Lower leg skin (tissue), 3 donors: ENCODE measurements around the gene ZNF512.

Experiments used
- POLR2A ChIP-seq, 2 donors: fragments of 450-650 bp; IDR thresholded peaks; one replicate each; pipeline ENCODE4 v1.6.1; 2016 to 2017; ENCODE audit warnings: antibody characterized with exemption in 2 of 2, mild to moderate bottlenecking in 1 of 2, moderate library complexity in 1 of 2
- TF ChIP-seq, protein P1 (sequence below), 3 donors: fragments of 450-650 bp; IDR thresholded peaks; one replicate each; pipeline ENCODE4 v1.5.1; 2016; ENCODE audit warnings: antibody characterized with exemption in 3 of 3, mild to moderate bottlenecking in 3 of 3, moderate library complexity in 2 of 3

DNA sequence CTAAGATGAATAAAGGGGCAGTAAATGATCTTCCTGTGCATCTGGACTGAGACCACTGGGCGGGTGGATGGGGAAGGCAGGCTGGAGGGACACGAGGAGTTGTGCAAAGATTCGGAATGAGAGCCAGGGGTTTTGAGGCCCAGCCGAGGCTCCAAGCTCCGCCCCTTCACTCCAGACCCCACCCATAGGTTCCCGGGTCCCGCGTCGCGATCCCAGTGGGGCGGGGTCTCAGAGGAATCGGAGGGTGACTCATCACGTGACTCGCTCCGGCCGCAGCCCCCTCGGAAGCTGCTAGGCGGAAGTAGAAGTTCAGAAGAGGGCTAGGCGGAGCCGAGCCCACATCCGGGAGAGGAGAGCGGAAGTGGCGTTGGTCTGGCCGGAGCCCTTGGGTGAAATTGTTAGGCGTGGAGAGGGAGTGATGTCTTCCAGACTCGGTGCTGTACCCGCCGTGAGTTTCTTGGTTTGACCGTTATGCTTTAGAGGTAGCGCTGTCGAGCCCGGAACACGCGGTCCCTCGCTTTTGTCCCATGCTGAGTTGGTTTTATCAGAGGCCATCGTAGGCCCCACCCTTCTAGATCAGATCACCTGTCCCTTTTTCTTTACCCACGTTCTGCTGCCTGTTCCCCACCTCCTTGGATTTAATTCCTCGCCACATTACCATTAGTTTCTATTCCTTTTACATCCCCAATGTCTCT is at the start of gene ZNF512:
- no peak for TF ChIP-seq POLR2A (IDR thresholded peaks at IDR 0.05)
- TF ChIP-seq, protein P1, sequence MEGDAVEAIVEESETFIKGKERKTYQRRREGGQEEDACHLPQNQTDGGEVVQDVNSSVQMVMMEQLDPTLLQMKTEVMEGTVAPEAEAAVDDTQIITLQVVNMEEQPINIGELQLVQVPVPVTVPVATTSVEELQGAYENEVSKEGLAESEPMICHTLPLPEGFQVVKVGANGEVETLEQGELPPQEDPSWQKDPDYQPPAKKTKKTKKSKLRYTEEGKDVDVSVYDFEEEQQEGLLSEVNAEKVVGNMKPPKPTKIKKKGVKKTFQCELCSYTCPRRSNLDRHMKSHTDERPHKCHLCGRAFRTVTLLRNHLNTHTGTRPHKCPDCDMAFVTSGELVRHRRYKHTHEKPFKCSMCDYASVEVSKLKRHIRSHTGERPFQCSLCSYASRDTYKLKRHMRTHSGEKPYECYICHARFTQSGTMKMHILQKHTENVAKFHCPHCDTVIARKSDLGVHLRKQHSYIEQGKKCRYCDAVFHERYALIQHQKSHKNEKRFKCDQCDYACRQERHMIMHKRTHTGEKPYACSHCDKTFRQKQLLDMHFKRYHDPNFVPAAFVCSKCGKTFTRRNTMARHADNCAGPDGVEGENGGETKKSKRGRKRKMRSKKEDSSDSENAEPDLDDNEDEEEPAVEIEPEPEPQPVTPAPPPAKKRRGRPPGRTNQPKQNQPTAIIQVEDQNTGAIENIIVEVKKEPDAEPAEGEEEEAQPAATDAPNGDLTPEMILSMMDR (IDR thresholded peaks at IDR 0.05): no peak
